HCT116 (cell line): Measurements from ENCODE around the gene UXT. TPM values are rescaled to one million over a fixed set of nuclear protein-coding genes. Genes with fewer than 3 reads are reported as not detected.

Experiments
- ATAC-seq: fragments of 200-7000 bp; cut with Tn5 transposase; 2 replicates; pipeline ENCODE4 v1.9.1; 2020; ENCODE audit warnings: mild to moderate bottlenecking, moderate library complexity
- BruUV-seq: library from RNA; stranded (reverse); fragments of 400-500 nt; replicated peaks from 2 replicates; lab custom pipeline; 2021; lab: Mats Ljungman, UMichigan
- CTCF ChIA-PET: fragments of 300-600 bp; sonication (Branson Sonifier 250); formaldehyde crosslinking; loops from one replicate; lab custom pipeline; 2021; ENCODE audit warnings: antibody characterized with exemption; lab: Charles Lee
- POLR2A ChIA-PET: fragments of 300-600, 350-600 bp; sonication (Branson Sonifier 250); formaldehyde crosslinking; loops from one replicate; lab custom pipeline; 2021; ENCODE audit warnings: antibody characterized with exemption; lab: Charles Lee
- RAD21 ChIA-PET, 2 experiments: fragments of 300-600 bp; sonication (Branson Sonifier 250); formaldehyde crosslinking; loops; one replicate each; lab custom pipeline; 2023; ENCODE audit warnings: low total read pairs in 2 of 2; ENCODE audit not compliant: uncharacterized antibody in 2 of 2, unreplicated experiment in 2 of 2, low non-redundant PET in 1 of 2; lab: Charles Lee
- DNase-seq: peaks from one replicate; pipeline ENCODE4 v3.0.0-alpha.2; 2010; ENCODE audit warnings: low read depth, low spot score
- H2AFZ ChIP-seq: fragments of 200-600 bp; shearing (Covaris generic), sonication (generic); 2 replicates; pipeline ENCODE4 v1.6.1; 2017; ENCODE audit warnings: low read depth, mixed run types, mixed read lengths, antibody characterized with exemption, low read length; ENCODE audit not compliant: poor library complexity, severe bottlenecking
- H3K27ac ChIP-seq: 2 replicates; pipeline ENCODE4 v1.5.1; 2012; ENCODE audit warnings: low read depth, low read length
- H3K27me3 ChIP-seq: fragments of 200-600 bp; sonication (generic); 2 replicates; pipeline ENCODE4 v1.6.1; 2016; ENCODE audit warnings: mixed run types, low read length, mixed read lengths; ENCODE audit not compliant: insufficient read depth
- H3K36me3 ChIP-seq, 2 experiments: fragments of 200-500 bp in 1 of 2; fragments of 200-600 bp in 1 of 2; sonication (Bioruptor generic) in 1 of 2; sonication (generic) in 1 of 2; 2 replicates each; pipeline versions ENCODE4 v1.5.1 to v1.6.1; 2014 to 2016; ENCODE audit warnings: low read length in 2 of 2, inconsistent platforms in 1 of 2, mixed read lengths in 1 of 2, mixed run types in 1 of 2; ENCODE audit not compliant: insufficient read depth in 2 of 2, control insufficient read depth in 1 of 2
- H3K4me1 ChIP-seq, 2 experiments: fragments of 200-600 bp in 1 of 2; sonication (generic) in 1 of 2; 2 replicates each; pipeline versions ENCODE4 v1.5.1 to v1.6.1; 2012 to 2017; ENCODE audit warnings: low read length in 2 of 2, inconsistent platforms in 1 of 2, mild to moderate bottlenecking in 1 of 2, mixed read lengths in 1 of 2, mixed run types in 1 of 2, moderate library complexity in 1 of 2; ENCODE audit not compliant: insufficient read depth in 2 of 2, control insufficient read depth in 1 of 2
- H3K4me2 ChIP-seq: fragments of 200-600 bp; sonication (generic); 2 replicates; pipeline ENCODE4 v1.6.1; 2017; ENCODE audit warnings: mixed run types, low read length, mixed read lengths
- H3K4me3 ChIP-seq, 2 experiments: fragments of 200-600 bp in 1 of 2; sonication (generic) in 1 of 2; replicated peaks in 1 of 2; 2 replicates each; pipeline ENCODE4 v1.5.1; 2011 to 2016; ENCODE audit warnings: low read length in 2 of 2, control low read depth in 1 of 2, low read depth in 1 of 2, mild to moderate bottlenecking in 1 of 2, mixed read lengths in 1 of 2, mixed run types in 1 of 2
- H3K79me2 ChIP-seq: fragments of 200-600 bp; sonication (generic); 2 replicates; pipeline ENCODE4 v1.6.1; 2017; ENCODE audit warnings: mild to moderate bottlenecking, mixed run types, low read length, moderate library complexity, mixed read lengths; ENCODE audit not compliant: insufficient read depth
- H3K9ac ChIP-seq: fragments of 200-600 bp; sonication (generic); 2 replicates; pipeline ENCODE4 v1.6.1; 2016; ENCODE audit warnings: low read length, mixed read lengths
- H3K9me2 ChIP-seq: fragments of 200-600 bp; sonication (generic), shearing (Covaris generic); 2 replicates; pipeline ENCODE4 v1.6.1; 2017; ENCODE audit warnings: mixed run types, mild to moderate bottlenecking, moderate library complexity; ENCODE audit not compliant: insufficient read depth
- H3K9me3 ChIP-seq, 2 experiments: fragments of 200-500 bp in 1 of 2; fragments of 200-600 bp in 1 of 2; sonication (Bioruptor generic) in 1 of 2; sonication (generic) in 1 of 2; 2 replicates each; pipeline ENCODE4 v1.6.1; 2014 to 2017; ENCODE audit warnings: low read length in 2 of 2, mixed read lengths in 2 of 2, inconsistent platforms in 1 of 2, low read depth in 1 of 2, mild to moderate bottlenecking in 1 of 2, mixed run types in 1 of 2, moderate library complexity in 1 of 2; ENCODE audit not compliant: control insufficient read depth in 1 of 2, insufficient read depth in 1 of 2
- H4K20me1 ChIP-seq: fragments of 200-600 bp; sonication (generic), shearing (Covaris generic); 2 replicates; pipeline ENCODE4 v1.6.1; 2017; ENCODE audit warnings: mixed run types, mild to moderate bottlenecking, moderate library complexity; ENCODE audit not compliant: insufficient read depth
- CBX3 ChIP-seq: IDR thresholded peaks from 2 replicates; pipeline ENCODE4 v1.6.1; 2012; ENCODE audit warnings: low read depth
- CEBPB ChIP-seq: IDR thresholded peaks from 2 replicates; pipeline ENCODE4 v1.6.1; 2012; ENCODE audit warnings: low read depth
- EGR1 ChIP-seq: IDR thresholded peaks from 2 replicates; pipeline ENCODE4 v1.6.1; 2012; ENCODE audit warnings: low read depth
- EZH2phosphoT487 ChIP-seq: fragments of 200-600 bp; IDR thresholded peaks from 2 replicates; pipeline ENCODE4 v1.6.1; 2018; ENCODE audit warnings: antibody characterized with exemption, borderline replicate concordance
- JUND ChIP-seq: IDR thresholded peaks from 2 replicates; pipeline ENCODE4 v1.6.1; 2012
- POLR2A ChIP-seq: IDR thresholded peaks from 2 replicates; pipeline ENCODE4 v1.7.0; 2011; ENCODE audit warnings: borderline replicate concordance; ENCODE audit not compliant: insufficient read depth, insufficient read length; ENCODE audit errors: extremely low read depth
- POLR2AphosphoS5 ChIP-seq: IDR thresholded peaks from 2 replicates; pipeline ENCODE4 v1.6.1; 2011; ENCODE audit warnings: mild to moderate bottlenecking, low read depth, low read length, moderate library complexity
- RAD21 ChIP-seq: IDR thresholded peaks from 2 replicates; pipeline ENCODE4 v1.6.1; 2012; ENCODE audit warnings: low read depth, mild to moderate bottlenecking
- SP1 ChIP-seq: IDR thresholded peaks from 2 replicates; pipeline ENCODE4 v1.6.1; 2012; ENCODE audit warnings: low read depth
- SRF ChIP-seq: IDR thresholded peaks from 2 replicates; pipeline ENCODE4 v1.6.1; 2012; ENCODE audit warnings: low read depth
- YY1 ChIP-seq: IDR thresholded peaks from 2 replicates; pipeline ENCODE4 v1.6.1; 2011; ENCODE audit warnings: low read length, low read depth, moderate library complexity, mild to moderate bottlenecking; ENCODE audit not compliant: insufficient replicate concordance; ENCODE audit errors: extremely low read depth
- ZFX ChIP-seq: fragments of 450-650 bp; IDR thresholded peaks from 2 replicates; pipeline ENCODE4 v1.6.1; 2017
- ZNF274 ChIP-seq: fragments of 200-500 bp; sonication (Bioruptor generic); IDR thresholded peaks from 2 replicates; pipeline ENCODE4 v1.6.1; 2014; ENCODE audit warnings: mild to moderate bottlenecking, low read depth, low read length, inconsistent platforms
- intact Hi-C: fragments of 100-400 bp; cut with micrococcal nuclease; formaldehyde crosslinking; loops from 2 replicates; pipeline ENCODE4 v1.10.0; 2022
- total RNA-seq: library from RNA; stranded (reverse); gene quantifications from one replicate; pipeline ENCODE4 v1.2.1, GENCODE V29; 2021; ENCODE audit not compliant: unreplicated experiment
- TF ChIP-seq, protein P1 (sequence below): IDR thresholded peaks from 2 replicates; pipeline ENCODE4 v1.6.1; 2012
- TF ChIP-seq, protein P2 (sequence below): IDR thresholded peaks from 2 replicates; pipeline ENCODE4 v1.6.1; 2011; ENCODE audit warnings: mild to moderate bottlenecking, low read length, moderate library complexity; ENCODE audit not compliant: insufficient replicate concordance; ENCODE audit errors: extremely low read depth
- TF ChIP-seq, protein P3 (sequence below): IDR thresholded peaks from 2 replicates; pipeline ENCODE4 v1.6.1; 2012; ENCODE audit warnings: low read depth
- TF ChIP-seq, protein P4 (sequence below): IDR thresholded peaks from 2 replicates; pipeline ENCODE4 v1.6.1; 2012

UXT gene
- total RNA-seq, 1 experiment from 2014 or later, result 106 TPM

DNA sequence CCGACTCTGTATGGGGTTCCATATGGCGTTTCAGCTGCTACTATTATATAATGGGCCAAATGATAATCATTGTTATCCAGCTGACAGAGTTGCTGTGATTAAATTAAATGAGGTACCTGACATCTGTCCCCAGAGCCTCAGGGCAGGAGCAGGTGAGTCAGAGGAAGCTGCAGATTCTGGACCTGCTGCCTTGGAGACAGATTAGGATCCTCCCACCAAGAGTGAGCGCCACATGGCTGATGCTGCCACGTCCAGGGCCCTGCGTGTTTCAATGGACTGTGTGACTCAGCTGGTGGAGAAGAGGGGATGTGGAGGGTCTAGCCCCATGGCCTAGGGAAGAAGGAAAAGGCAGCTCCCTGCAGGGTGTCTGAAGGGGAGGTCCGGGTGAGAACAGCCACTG, 28.3 kb upstream of the UXT start:
- RAD21 ChIA-PET, result no interaction called here
- H3K9me2 ChIP-seq, result no peaks in the 10 kb centered on the region
- H2AFZ ChIP-seq, result no peak overlapping the region
- no peaks in the 10 kb centered on the region for H3K27me3 ChIP-seq
- no peaks in the 10 kb centered on the region for H3K36me3 ChIP-seq
- H3K79me2 ChIP-seq, result no peaks in the 10 kb centered on the region
- TF ChIP-seq JUND (no peak), SP1 (no peak), EGR1 (no peak), RAD21 (no peak)
- TF ChIP-seq, protein P1, sequence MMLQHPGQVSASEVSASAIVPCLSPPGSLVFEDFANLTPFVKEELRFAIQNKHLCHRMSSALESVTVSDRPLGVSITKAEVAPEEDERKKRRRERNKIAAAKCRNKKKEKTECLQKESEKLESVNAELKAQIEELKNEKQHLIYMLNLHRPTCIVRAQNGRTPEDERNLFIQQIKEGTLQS, result no peak
- CTCF ChIA-PET, result no interaction called here
- intact Hi-C loops, result no loop called here
- no peak overlapping the region for H3K4me3 ChIP-seq
- H3K9ac ChIP-seq, result no peak overlapping the region
- H3K9me3 ChIP-seq, result no peaks in the 10 kb centered on the region
- POLR2A ChIA-PET, result no interaction called here
- no peaks in the 10 kb centered on the region for H3K4me1 ChIP-seq
- ATAC-seq, result no peak
- BruUV-seq, result no TSS peak
- H3K4me2 ChIP-seq, result no peak overlapping the region
- DNase-seq, result no peak
- no peaks in the 10 kb centered on the region for H4K20me1 ChIP-seq
- no peak overlapping the region for H3K27ac ChIP-seq

DNA sequence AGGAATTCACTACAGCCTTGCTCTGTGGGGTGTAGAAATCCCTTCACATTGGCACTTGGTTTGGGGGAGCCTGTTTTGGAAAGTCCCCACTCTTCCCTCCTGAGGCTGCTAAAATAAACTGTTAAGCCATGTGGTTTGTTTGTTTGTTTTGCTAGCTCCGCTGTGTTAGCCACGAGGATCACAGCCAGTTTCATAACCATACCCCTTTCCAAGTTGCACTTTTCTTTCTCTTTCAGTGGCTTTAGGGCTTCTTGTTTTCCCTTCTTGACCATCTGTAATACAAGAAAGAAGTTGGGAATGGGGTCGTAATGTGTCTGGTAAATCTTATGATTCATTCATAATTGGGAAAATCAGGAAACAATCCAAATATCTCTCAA, 24.8 kb upstream of the UXT start:
- Histone ChIP-seq H4K20me1 (no peaks in the 10 kb centered on the region), H3K4me2 (no peak overlapping the region), H3K9me2 (no peaks in the 10 kb centered on the region), H3K9me3 (no peaks in the 10 kb centered on the region), H3K79me2 (no peaks in the 10 kb centered on the region), H3K4me1 (no peaks in the 10 kb centered on the region), H2AFZ (no peak overlapping the region), H3K36me3 (no peaks in the 10 kb centered on the region), H3K4me3 (no peak overlapping the region), H3K27me3 (no peaks in the 10 kb centered on the region), H3K9ac (no peak overlapping the region), H3K27ac (no peak overlapping the region)
- BruUV-seq, result no TSS peak
- POLR2A ChIA-PET, result no interaction called here
- intact Hi-C loops, result no loop called here
- DNase-seq (no peak), ATAC-seq (no peak)
- CTCF ChIA-PET, result no interaction called here
- RAD21 ChIA-PET, result no interaction called here
- TF ChIP-seq, protein P2, sequence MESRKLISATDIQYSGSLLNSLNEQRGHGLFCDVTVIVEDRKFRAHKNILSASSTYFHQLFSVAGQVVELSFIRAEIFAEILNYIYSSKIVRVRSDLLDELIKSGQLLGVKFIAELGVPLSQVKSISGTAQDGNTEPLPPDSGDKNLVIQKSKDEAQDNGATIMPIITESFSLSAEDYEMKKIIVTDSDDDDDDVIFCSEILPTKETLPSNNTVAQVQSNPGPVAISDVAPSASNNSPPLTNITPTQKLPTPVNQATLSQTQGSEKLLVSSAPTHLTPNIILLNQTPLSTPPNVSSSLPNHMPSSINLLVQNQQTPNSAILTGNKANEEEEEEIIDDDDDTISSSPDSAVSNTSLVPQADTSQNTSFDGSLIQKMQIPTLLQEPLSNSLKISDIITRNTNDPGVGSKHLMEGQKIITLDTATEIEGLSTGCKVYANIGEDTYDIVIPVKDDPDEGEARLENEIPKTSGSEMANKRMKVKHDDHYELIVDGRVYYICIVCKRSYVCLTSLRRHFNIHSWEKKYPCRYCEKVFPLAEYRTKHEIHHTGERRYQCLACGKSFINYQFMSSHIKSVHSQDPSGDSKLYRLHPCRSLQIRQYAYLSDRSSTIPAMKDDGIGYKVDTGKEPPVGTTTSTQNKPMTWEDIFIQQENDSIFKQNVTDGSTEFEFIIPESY, result no peak
- no peak for TF ChIP-seq RAD21
- TF ChIP-seq CBX3, result no peak
- no peak for TF ChIP-seq ZNF274
- TF ChIP-seq POLR2A, result no peak
- no peak for TF ChIP-seq CEBPB
- TF ChIP-seq EZH2phosphoT487, result no peak
- no peak for TF ChIP-seq POLR2AphosphoS5
- TF ChIP-seq ZFX, result no peak
- TF ChIP-seq, protein P1, result no peak
- TF ChIP-seq, protein P3, sequence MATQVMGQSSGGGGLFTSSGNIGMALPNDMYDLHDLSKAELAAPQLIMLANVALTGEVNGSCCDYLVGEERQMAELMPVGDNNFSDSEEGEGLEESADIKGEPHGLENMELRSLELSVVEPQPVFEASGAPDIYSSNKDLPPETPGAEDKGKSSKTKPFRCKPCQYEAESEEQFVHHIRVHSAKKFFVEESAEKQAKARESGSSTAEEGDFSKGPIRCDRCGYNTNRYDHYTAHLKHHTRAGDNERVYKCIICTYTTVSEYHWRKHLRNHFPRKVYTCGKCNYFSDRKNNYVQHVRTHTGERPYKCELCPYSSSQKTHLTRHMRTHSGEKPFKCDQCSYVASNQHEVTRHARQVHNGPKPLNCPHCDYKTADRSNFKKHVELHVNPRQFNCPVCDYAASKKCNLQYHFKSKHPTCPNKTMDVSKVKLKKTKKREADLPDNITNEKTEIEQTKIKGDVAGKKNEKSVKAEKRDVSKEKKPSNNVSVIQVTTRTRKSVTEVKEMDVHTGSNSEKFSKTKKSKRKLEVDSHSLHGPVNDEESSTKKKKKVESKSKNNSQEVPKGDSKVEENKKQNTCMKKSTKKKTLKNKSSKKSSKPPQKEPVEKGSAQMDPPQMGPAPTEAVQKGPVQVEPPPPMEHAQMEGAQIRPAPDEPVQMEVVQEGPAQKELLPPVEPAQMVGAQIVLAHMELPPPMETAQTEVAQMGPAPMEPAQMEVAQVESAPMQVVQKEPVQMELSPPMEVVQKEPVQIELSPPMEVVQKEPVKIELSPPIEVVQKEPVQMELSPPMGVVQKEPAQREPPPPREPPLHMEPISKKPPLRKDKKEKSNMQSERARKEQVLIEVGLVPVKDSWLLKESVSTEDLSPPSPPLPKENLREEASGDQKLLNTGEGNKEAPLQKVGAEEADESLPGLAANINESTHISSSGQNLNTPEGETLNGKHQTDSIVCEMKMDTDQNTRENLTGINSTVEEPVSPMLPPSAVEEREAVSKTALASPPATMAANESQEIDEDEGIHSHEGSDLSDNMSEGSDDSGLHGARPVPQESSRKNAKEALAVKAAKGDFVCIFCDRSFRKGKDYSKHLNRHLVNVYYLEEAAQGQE, result no peak
- no peak for TF ChIP-seq YY1
- TF ChIP-seq, protein P4, sequence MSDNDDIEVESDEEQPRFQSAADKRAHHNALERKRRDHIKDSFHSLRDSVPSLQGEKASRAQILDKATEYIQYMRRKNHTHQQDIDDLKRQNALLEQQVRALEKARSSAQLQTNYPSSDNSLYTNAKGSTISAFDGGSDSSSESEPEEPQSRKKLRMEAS, result no peak
- TF ChIP-seq SRF, result no peak
